Esophagus (tissue), 2 donors: ENCODE data around the gene ASCC3. TPM values are rescaled to one million over a fixed set of nuclear protein-coding genes. Genes with fewer than 3 reads are reported as not detected.

Experiments used
- H3K27ac ChIP-seq, 2 donors: one replicate each; pipeline ENCODE4 v1.5.1; 2013; ENCODE audit warnings: low read depth in 2 of 2, mild to moderate bottlenecking in 2 of 2, inconsistent platforms in 1 of 2, low read length in 1 of 2, moderate library complexity in 1 of 2
- H3K27me3 ChIP-seq, 2 donors: one replicate each; pipeline ENCODE4 v1.6.1; 2013; ENCODE audit warnings: low read length in 2 of 2, control low read depth in 1 of 2, mild to moderate bottlenecking in 1 of 2; ENCODE audit not compliant: insufficient read depth in 2 of 2, control insufficient read depth in 1 of 2
- H3K36me3 ChIP-seq, 2 donors: one replicate each; pipeline ENCODE4 v1.6.1; 2013; ENCODE audit warnings: low read length in 1 of 2; ENCODE audit not compliant: control insufficient read depth in 2 of 2, insufficient read depth in 2 of 2
- H3K4me1 ChIP-seq, 2 donors: one replicate each; pipeline ENCODE4 v1.6.1; 2013; ENCODE audit warnings: low read length in 1 of 2; ENCODE audit not compliant: control insufficient read depth in 2 of 2, insufficient read depth in 2 of 2
- H3K4me3 ChIP-seq, 2 donors: one replicate each; pipeline ENCODE4 v1.5.1; 2013; ENCODE audit warnings: low read length in 2 of 2, mild to moderate bottlenecking in 2 of 2, low read depth in 1 of 2, moderate library complexity in 1 of 2
- H3K9me3 ChIP-seq, 2 donors: one replicate each; pipeline ENCODE4 v1.6.1; 2013; ENCODE audit warnings: mild to moderate bottlenecking in 2 of 2, low read depth in 1 of 2, low read length in 1 of 2, moderate library complexity in 1 of 2; ENCODE audit not compliant: control insufficient read depth in 2 of 2, insufficient read depth in 1 of 2
- WGBS, 2 donors: extraction: QIAGEN DNeasy Blood & Tissue Kit; methylation state at CpG; one replicate each; pipeline ENCODE4 v1.1.7; 2013; 5-methylcytosine and 5-hydroxymethylcytosine counted together
- polyA plus RNA-seq, 2 donors: library from polyadenylated mRNA; stranded (reverse); fragments of 200-250 nt; gene quantifications; one replicate each; pipeline ENCODE4 v1.2.3, GENCODE V29; 2013
- donor health status: healthy with polysubstance abuse.
- donor health status: Bipolar disorder and iron deficiency.

The ASCC3 gene
- polyA plus RNA-seq, 2 donors, result 7.4 to 15.0 TPM

- WGBS, 2 donors, result 92% methylated on average over 5 of the region's 5 CpGs
- H3K4me3 ChIP-seq, result no peak overlapping the region
- no peaks in the 10 kb centered on the region for H3K36me3 ChIP-seq
- H3K9me3 ChIP-seq, result no peaks in the 10 kb centered on the region
- H3K4me1 ChIP-seq, result no peaks in the 10 kb centered on the region
- H3K27ac ChIP-seq, result no peak overlapping the region
- no peaks in the 10 kb centered on the region for H3K27me3 ChIP-seq
These were observed 58.1 kb downstream of the ASCC3 start for GRCh38 chr6:100823041-100823440.

- H3K27ac ChIP-seq, result no peak overlapping the region
- no peaks in the 10 kb centered on the region for H3K4me1 ChIP-seq
- no peaks in the 10 kb centered on the region for H3K9me3 ChIP-seq
- H3K27me3 ChIP-seq, result no peaks in the 10 kb centered on the region
- no peaks in the 10 kb centered on the region for H3K36me3 ChIP-seq
- 90 to 94% methylated on average over 2 of the region's 2 CpGs for WGBS, 2 donors
- H3K4me3 ChIP-seq, result no peak overlapping the region
These were observed 63.1 kb downstream of the ASCC3 start for GRCh38 chr6:100818066-100818465.

GRCh38 chr6:100810015-100810414, 71.1 kb downstream of the ASCC3 start:
- WGBS, 2 donors, result 92 to 93% methylated on average over 2 of the region's 2 CpGs
- H3K9me3 ChIP-seq, result no peaks in the 10 kb centered on the region
- no peak overlapping the region for H3K4me3 ChIP-seq
- H3K27ac ChIP-seq, result no peak overlapping the region
- no peaks in the 10 kb centered on the region for H3K27me3 ChIP-seq
- no peaks in the 10 kb centered on the region for H3K36me3 ChIP-seq
- no peaks in the 10 kb centered on the region for H3K4me1 ChIP-seq

- H3K36me3 ChIP-seq, result no peaks in the 10 kb centered on the region
- 92 to 94% methylated on average over 1 of the region's 1 CpG for WGBS, 2 donors
- H3K27me3 ChIP-seq, result no peaks in the 10 kb centered on the region
- H3K27ac ChIP-seq, result no peak overlapping the region
- H3K9me3 ChIP-seq, result no peaks in the 10 kb centered on the region
- no peaks in the 10 kb centered on the region for H3K4me1 ChIP-seq
- no peak overlapping the region for H3K4me3 ChIP-seq
These were observed 71.8 kb downstream of the ASCC3 start for GRCh38 chr6:100809346-100809745.

GRCh38 chr6:100808638-100809275, 72.4 kb downstream of the ASCC3 start:
- no peaks in the 10 kb centered on the region for H3K4me1 ChIP-seq
- H3K9me3 ChIP-seq, result no peaks in the 10 kb centered on the region
- H3K4me3 ChIP-seq, result no peak overlapping the region
- H3K36me3 ChIP-seq, result no peaks in the 10 kb centered on the region
- WGBS, 2 donors, result 88 to 91% methylated on average over 3 of the region's 3 CpGs
- H3K27me3 ChIP-seq, result no peaks in the 10 kb centered on the region
- no peak overlapping the region for H3K27ac ChIP-seq

- Histone ChIP-seq H3K4me3 (no peak overlapping the region), H3K4me1 (no peaks in the 10 kb centered on the region), H3K27ac (no peak overlapping the region), H3K27me3 (no peaks in the 10 kb centered on the region), H3K36me3 (no peaks in the 10 kb centered on the region), H3K9me3 (no peaks in the 10 kb centered on the region)
- 92 to 93% methylated on average over 4 of the region's 4 CpGs for WGBS, 2 donors
These were observed 74.8 kb downstream of the ASCC3 start for GRCh38 chr6:100806296-100806695.

- Histone ChIP-seq H3K9me3 (no peaks in the 10 kb centered on the region), H3K27ac (no peak overlapping the region), H3K27me3 (no peaks in the 10 kb centered on the region), H3K36me3 (no peaks in the 10 kb centered on the region), H3K4me1 (no peaks in the 10 kb centered on the region), H3K4me3 (no peak overlapping the region)
- 85 to 86% methylated on average over 4 of the region's 4 CpGs for WGBS, 2 donors
These were observed 77.7 kb downstream of the ASCC3 start for GRCh38 chr6:100803264-100804045.

GRCh38 chr6:100801036-100801435, 80.1 kb downstream of the ASCC3 start:
- H3K27me3 ChIP-seq, result no peaks in the 10 kb centered on the region
- 93 to 96% methylated on average over 1 of the region's 1 CpG for WGBS, 2 donors
- H3K9me3 ChIP-seq, result no peaks in the 10 kb centered on the region
- H3K36me3 ChIP-seq, result peaks cover 0 to 4% of the 10 kb centered on the region in 2 donors
- H3K27ac ChIP-seq, result no peak overlapping the region
- no peak overlapping the region for H3K4me3 ChIP-seq
- H3K4me1 ChIP-seq, result no peaks in the 10 kb centered on the region

GRCh38 chr6:100796049-100796823, 84.9 kb downstream of the ASCC3 start:
- H3K27me3 ChIP-seq, result no peaks in the 10 kb centered on the region
- H3K4me3 ChIP-seq, result no peak overlapping the region
- 93 to 95% methylated on average over 4 of the region's 4 CpGs for WGBS, 2 donors
- H3K27ac ChIP-seq, result no peak overlapping the region
- no peaks in the 10 kb centered on the region for H3K9me3 ChIP-seq
- H3K36me3 ChIP-seq, result peaks cover 0 to 4% of the 10 kb centered on the region in 2 donors
- no peaks in the 10 kb centered on the region for H3K4me1 ChIP-seq
